OCI-M1 (cell line): Measurements from ENCODE around the gene IFFO2.
A peak's percentile ranks its signal among the peaks of the same experiment; 100 is the strongest.

Experiments
- DNase-seq: peaks from one replicate; lab custom pipeline; 2025; lab: John Stamatoyannopoulos, UW

The IFFO2 gene

DNA sequence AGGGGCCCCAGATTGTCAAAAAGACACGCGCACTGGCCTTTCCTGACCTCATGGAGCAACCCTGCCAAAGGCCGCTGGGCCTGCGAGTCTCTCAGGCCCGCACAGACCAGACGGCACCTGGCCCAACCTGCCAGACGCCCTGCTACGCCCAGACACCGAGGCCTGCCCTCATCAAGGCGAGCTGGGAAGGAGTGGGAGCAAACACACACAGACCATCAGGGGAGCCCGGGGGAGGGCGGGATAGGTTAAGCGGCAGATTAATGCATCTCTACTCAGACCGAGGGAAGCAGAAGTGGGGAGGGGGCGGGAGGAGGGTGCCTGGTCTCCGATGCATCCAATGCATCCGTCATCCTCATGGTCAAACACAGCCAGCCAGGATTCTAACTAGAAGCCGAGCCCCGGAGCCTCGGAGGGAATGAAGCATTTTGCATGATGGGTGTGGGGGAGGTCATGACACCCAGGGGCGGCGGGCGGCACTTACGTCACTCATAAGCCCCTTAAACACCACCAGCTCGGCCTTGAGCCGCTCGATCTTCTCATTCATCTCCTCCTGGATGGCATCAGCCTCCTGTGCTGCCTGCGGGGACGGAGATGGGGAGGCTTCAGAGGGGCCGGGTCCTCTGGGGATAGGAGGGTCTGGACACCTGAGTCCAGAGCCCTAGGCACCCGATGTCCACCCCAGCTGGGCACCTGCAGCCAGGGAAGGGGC lies 37.1 kb downstream of the IFFO2 start:
- DNase-seq, result no peak

DNA sequence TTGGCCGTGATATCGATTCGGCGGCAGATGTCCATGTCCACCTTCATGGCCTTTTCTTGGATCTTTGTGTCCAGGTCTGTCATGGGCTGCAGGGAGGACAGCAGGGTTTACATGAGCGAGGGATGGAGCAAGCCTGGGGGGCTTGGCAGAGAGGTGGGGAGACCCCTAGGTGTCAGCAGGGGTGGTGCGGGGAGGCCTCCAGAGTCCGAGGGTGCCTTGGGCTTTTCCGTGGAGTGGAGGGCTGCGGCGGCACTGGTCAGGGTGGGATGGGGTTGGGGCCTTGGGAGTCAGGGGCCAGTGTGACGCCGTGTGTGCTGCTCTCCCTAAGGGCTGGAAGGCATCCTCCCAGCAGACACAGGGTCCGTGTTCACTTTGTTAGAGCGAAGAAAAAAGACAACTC lies 38.1 kb downstream of the IFFO2 start:
- no peak for DNase-seq

DNA sequence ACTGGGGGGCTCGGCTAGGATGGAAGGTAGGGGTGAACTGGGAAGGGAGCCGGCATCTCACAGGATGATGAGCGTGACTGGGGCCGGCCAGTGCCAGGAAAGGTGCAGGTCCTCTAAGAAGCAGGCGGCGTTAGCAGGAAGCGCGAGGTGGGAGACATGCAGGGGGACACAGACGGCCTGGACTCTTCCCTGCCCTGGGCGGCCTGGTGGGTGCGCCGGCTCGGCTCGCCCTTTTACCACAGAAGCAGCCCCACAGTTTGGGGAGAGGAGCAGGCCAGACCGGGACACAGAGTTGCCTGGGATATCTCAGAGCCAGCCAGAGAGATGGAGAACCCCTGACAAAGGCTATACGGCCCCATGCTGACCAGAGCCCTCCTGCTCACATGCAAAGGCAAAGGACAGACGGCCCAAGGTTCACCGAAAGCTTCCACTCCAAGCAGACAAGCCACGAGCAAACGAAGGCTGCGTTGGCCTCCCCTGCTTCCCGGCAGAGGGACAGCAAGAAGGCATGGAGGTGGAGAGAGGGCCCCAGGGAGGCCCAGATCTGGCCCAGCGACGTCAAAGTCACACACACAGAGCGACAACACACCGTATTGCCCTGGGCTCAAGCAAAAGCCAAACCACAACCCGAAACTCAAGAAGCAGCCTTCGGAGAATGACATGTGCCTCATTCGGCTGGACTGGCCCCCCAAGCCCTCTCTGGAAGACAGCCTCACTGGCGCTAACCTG lies 39.2 kb downstream of the IFFO2 start:
- DNase-seq, result no peak

DNA sequence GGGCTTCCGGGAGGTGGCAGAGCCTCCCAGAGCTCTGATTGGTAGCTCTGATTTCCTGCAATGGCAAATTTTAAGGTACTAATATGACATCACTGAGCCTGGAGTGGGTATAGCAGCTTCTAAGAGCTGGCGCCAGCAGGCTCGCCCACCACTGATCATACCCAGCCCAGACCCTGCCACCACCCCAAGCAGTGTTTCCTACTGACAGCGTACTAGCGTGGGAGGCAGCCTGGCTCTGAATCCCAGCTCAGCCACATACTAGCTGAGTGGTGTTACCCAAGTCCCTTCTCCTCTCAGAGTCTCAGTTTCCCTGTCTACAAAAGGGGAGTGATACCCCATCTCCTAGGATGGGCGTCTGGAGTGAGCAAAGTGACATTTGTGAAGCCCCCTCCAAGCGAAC lies 41.1 kb downstream of the IFFO2 start:
- no peak for DNase-seq

DNA sequence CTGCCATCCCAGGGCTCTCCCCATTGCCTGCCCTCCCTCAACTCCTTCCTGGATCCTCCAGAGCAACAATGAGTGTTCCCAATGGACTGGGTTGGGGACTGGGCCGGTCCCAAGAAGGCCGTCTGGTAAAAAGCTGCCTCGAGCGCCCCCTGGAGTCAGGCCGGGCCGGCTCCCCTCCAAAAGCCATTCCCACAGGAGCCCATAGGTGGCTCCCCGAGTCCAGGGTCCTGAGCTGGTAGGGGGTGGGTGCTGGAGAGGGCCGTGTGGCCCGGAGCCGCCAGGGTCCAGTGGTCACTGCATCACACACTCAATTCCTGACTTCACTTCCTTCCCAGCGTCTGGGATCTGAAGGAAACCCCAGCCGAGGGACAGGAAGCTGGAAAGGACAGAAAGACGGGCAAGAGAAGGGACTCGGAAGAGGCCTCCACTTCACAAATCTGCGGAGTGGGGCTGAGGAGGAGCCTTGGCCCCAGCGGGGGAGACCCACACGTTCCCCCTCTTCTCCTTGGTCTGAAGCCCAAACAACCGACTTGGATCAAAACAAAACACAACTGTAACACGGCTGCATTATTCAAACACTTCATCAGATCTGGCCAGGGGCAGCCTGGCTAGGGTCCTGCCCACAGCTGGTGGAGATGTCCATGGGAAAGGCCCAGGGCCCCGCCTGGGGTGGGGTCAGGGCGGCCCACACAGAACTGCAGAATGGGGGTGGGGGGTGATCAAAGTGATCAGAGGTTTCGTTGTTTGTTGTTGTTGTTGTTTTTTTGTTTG lies 43.2 kb downstream of the IFFO2 start:
- peak; percentile 78 for DNase-seq

DNA sequence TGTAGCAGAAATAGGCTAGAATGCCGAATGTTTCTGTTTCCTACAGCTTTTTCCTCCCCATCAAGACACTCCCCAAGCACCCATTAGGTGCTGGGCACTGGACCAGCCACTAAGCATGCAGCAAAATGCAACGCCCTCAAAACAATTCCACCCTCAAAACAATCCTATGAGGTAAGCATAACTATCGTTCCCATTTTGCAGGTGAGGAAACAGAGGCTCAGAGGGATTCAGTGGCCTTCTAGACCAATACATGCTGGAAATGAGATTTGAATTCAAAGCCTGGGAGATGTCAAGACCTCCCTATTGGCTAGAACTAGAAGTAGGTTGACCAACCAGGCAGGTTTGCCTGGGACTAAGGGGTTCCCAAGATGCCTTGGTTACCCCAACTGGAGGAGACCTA lies 43.9 kb downstream of the IFFO2 start:
- no peak for DNase-seq

DNA sequence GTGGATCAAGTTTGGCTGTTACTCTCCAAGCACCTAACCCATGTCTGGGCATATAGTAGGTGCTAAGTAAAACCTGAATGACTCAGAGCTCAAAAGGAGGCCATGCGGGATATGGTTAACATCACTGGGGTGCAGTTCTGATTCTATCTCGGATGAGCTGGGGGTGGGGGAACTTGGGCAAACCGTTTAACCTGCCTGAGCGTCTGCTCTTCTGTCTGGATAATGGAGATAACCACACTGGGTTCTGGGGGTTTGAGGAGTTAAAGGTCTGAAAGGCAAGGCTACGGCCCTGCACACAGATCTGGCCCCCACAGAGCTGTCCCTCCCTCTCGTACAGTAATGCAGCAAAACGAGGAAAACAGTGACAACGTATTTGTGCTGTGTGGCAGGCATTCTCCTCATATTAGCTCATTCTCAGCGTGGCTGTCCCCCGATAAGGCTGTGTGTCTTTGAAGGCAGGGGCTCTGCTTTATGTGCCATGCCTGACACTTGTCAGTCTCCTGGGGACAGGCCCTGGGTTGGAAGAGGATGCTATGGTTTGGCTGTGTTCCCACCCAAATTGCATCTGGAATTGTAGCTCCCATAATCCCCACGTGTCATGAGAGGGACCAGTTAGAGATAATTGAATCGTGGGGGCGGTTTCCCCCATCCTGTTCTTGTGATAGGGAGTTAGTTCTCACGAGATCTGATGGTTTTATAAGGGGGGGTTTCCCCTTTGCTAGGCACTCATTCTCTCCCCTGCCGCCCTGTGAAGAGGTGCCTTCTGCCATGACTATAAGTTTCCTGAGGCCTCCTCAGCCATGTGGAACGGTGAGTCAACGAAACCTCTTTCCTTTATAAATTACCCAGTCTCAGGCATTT lies 47.3 kb downstream of the IFFO2 start:
- DNase-seq, result peak; percentile 50

DNA sequence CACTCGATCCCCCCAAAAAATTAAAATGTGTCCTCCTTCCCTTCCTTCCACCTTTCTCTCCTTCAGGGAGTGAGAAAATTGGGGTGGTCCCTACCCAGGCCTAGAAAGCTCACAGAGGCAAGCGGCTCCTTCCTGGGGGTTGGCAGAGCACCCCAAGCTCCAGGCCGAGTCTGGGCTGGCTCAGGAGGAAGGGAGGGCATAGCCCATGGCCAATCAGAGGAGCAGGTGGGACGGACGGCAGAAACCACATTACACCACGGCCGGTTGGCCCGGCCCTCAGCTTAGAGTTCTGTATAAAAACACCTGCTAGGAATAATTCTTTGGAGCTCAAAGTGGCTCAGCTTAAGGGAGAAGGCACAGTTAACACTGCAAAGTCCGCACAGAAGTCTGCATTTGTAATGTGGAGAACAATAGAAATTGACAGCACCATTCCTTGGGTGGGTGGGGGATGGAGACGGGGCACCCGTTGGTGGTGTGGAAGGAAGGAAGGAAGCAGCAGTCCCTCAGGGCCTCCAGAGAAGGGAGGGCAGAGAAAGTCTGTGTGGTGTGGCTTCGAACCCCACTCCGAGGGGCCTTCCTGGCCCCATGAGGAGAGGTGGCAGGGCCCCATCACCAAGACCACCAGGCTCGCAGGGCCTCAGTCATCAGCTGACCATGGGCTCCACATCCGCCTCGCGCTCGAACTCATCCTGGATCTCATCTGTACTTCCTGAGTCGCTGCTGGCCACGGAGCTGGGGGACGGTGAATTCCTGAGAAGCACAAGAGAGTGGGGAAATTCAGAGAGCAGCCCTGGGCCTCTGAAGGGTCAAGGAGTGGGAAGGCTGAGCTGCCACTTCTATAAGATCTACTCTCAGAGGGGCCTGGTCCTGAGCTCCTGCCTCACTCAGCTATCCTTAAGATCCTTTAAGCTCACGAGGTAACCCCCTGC lies 48.3 kb downstream of the IFFO2 start:
- peak; percentile 50 for DNase-seq

DNA sequence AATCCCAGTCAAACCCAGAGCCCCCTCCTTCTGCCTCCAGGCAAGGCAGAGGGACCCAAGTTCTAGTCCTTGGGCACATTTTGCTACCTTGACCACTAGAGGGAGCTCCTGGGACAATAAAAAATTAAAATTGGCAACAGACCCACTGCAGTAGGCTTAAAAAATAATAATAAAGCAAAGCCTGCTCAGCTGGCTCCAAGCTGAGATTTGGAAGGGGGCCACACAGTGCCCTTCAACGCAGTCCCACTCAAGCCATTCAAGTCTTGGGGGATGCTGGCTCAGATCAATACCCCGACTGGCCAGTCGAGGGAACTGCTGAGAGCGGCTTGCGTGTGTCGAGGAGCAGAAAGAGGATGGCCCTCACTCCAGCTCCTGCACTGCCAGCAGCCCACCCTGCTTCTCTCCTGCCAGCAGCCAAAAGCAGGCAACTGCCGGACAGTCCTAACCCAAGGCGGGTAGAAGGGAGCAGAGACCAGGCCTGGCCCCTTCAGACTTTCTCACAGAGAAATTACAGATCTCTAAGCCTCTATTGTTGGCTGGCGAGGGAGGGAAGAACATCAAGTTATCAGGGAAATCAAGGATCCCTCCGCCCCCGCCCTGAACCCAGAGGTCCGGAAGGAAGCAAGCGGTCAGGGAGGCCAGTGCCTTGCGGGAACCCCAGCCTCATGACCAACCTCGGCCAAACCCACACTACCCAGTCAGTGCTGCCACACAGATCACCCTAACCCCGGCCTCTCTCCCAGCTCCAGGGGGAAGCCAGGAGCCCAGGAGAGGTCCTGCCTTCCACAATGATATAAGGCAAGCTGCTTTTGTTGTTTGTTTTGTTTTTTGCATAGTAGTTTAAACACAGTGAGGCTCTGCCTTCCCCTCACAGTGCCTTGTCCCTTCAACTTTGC lies 49.2 kb downstream of the IFFO2 start:
- peak; percentile 88 for DNase-seq

DNA sequence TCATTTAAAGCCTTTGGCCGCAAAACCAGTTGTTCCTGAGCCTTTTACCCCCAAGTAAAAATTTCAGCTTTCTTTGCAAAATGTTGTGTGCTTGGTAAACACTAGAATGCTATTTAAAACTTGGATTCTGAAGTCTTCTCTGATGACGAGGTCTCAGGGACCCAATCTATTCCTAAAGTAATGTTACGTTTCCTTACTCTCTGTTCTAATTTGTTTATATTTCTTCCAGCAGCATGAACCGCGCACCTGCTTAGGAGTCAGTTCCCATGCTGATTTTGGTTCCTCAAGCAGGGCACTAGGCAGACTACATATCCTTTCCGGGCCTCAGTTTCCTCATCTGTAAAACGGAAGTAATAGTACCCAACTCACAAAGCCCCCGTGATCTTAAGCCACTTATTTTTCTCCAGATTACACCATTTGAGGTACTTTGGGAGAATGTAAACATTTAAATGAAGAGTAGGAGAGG lies 53.2 kb downstream of the IFFO2 start:
- DNase-seq, result no peak

DNA sequence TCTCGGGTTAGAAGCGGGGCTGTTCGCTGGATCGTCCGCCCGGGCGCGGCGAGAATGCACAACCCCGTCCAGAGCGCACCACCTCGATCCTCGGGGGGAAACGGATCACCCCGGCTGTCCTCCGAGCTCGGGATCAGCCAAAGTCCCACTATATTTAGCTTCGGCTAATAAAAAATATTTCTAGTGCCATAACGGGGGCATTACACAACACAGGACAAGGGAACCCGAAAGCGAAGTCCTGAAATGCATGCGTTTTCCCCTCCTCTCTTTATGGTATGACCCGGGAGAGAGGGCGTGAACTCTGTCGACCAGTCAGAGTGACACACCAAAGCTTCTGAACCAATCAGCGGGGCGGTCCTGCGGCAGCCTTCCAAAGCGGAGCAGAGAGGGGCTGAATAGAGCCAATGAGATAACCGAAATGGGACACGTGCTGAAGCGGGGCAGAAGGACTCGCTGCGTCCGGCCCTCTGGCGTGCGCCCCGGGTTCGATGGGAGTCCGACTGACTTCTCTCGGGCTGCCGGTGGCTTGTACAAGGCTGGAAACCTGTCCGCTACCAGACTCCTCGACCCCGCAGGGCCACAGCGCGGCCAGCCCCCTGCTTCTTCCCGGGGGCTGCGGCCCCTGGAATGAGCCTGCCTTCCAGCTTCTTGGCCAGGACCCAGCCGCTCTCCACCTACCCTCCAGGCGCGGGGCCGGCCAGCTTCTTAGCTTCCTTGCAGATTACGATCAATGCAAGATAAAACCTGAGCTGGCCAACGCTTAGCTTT lies 53.8 kb downstream of the IFFO2 start, which contains the start of gene ALDH4A1:
Gene ALDH4A1 (minus strand): TSS at position 33 of the 768 bp plus-strand sequence. CDS start 32 bp downstream, at position 1.
- DNase-seq, result peak; percentile 98

DNA sequence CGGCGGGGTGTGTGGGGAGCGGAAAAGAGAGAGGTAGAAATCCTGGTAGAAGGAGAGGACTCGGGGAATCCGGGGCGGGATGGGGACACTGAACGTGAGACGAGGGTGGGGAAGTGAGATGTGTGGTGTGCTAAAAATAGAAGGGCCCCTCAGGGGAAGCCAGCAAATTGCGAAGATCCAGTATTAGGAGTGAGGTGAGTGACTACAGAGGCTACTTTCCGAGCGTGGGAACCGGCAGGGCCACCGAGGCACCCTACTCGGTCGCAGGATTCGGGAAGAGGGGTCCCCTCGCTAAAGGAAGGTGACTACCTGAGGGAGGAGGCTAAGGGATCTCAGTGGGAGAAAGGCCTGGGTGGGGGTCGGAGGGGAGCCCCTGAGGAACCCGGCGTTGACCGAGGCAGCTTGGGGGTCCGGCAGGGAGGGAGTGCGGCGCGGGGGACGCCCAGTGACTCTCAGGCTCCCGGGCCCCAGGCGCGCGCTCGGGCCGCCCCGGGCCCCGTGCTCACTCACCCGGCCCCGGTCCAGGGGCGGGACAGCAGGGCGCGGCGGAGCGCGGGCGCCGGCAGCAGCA lies 54.4 kb downstream of the IFFO2 start:
- DNase-seq, result no peak

DNA sequence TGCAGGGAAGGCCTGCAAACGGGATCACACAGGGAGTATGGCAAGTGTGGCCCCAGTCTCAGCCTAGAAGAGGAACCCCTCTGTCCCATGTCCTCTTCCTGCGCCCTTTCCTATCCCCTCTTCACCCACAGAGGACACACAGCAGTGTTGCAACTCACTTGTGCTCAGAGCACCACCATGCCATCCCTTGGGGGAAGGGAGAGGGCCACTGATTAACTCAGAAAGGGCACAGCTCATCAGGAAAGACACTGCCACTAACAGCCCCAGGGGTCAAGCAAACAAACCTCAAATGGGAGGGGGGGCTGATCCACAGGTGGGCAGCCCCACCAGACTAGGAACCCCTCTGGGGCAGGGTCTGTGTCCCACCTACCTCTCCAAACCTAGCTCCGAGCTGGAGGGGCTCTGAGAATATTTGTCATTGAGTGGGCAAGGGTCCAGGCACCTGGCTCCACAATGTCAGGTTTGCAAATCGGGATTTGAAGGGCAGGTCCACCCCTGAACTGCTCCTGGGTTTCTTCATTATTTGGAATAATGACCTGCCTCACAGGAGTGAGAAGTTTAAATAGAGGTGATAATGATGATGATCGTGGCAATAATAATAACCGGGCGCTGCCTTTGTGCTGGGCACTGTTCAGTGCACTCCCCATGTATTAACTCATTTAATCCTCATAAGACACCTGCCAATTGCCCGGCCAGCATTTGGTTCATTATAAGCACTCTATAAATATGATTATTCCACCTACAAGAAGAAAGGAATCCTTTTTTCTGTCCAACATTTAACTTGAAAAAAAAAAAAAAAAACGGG lies 55.1 kb downstream of the IFFO2 start:
- no peak for DNase-seq

DNA sequence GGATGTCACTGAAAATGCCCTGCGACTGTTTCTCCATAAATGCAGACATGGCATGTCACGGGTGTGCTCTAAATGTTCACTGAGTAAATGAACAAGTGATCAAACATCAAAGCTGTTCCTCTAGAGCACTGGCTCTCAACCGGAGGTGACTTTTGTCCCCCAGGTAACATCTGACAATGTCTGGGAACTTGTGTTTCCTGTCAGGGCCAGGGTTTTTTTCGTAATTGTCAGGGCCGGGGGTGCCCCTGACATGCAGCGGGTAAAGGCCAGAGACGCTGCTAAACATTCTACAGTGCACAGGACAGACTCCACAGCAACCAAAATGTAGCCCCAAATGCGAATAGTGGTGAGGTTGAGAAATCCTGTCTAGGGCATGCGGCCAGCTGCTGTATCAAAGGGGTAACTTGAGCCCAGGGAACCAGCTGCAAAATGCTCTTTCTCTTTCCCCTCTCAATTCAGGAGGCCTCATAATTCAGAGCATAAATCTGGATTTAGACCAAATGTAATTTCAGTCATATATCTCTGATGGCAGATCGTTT lies 56.1 kb downstream of the IFFO2 start:
- no peak for DNase-seq

DNA sequence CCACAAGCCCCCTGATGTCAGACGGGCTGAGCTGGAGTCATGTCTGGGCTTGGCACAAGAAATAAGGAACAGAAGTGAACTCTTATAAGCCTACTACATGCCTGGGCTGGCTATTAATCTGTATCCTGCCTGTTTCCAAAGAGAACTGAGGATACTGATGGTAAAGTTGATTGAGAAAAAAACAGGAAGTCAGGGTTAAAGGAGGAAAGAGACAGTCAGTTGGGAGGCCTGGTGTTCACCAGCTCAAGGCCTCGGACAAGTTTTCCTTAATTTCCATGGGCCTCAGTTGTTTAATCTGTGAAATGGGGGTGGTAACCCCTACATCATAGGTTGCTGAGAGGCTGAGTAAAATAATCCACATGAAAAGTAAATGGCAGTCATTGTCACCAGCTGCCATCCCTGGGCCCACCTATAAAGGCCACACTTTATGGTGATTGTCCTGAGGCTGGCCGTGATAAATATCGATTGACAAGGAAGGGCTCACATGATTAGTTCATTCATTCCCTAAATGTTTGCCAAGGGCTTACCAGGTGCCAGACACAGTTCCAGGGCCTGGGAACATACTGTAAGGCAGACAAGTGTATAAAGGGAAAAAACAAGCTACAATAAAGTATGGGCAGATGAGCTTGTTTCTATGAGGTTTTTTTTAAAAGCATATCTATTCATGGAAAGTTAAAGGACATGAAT lies 57.0 kb downstream of the IFFO2 start:
- DNase-seq, result peak; percentile 11

DNA sequence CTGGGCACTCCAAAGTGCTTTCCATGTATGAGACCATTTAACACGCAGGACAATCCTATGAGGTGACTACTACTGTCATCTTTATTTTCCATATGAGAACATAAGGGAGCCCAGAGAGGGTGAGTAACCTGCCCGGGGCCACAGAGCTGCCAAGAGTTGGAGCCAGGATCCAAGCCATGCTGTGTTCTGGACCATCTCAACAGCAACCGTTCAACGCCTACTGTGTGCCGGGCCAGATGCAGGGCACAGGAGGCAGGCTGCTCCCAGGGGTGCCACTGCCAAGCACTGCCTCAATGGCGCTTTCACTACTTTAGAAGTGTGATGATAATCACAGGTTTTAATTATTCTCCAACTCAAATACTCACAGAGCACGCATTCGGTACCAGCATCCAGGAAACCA lies 57.9 kb downstream of the IFFO2 start:
- DNase-seq, result no peak

DNA sequence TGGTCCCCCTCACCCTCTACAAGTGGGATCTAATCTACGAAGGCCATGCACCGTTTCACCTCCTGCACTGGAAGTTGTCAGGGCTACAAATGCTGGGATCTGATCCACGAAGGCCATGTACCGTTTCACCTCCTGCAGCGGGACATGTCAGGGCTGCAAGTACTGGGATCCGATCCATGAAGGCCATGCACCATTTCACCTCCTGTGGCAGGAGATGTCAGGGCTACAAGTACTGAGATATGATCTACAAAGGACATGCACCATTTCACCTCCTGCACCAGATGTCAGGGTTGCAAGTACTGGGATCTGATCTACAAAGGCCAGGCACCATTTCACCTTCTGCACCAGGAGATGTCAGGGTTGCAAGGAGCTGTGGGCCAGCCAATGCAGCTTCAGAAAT lies 61.2 kb downstream of the IFFO2 start:
- no peak for DNase-seq
